DMS79 (cell line): Measurements from ENCODE around the gene ITPK1.
"Not testable (repeated sequence)": the region's sequence is repeated elsewhere in the genome, so short reads cannot be mapped to it uniquely, and the experiment has no call there.

Experiments used
- DNase-seq: peaks from one replicate; lab custom pipeline; 2025; lab: John Stamatoyannopoulos, UW

ITPK1 gene

DNA sequence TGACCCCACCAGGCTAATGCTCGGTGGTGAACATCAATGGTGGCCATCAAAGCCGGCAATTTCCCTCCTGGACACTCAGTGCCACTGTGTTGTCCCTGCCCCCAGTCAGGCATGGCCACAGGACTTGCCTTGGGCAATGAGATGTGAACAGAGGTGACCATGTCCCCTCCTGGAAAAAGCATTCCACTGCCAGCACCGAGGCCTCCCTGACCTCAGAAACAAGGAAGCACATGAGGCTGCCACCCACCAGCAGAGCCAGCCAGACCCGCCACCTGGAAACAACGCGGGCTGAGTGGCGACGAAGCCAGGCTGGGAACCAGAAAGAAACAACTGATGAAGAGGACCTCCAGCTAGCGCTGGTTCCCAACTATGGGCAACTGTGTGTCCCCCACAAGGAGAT, 31.8 kb downstream of the ITPK1 start:
- DNase-seq: no peak

DNA sequence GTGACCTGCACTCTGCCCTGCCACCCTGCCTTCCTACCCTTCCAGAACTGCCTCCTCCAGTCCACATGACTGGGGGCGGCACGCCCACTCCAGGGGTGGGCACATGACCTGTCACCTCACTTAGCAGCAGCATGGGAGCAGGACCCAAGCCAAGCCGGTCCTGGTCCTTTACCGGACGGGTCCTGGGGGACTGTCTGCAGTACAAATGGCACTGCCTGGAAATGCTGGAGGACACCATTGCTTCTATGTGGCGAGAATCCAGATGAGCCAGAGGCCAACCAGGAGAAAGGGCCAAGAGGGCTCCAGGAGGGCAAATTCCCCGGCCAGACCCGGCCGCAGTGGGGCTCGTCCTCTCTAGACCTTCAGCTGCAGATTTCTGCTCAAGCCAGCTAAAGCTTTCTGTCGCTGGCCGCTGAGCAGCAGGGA, 33.1 kb downstream of the ITPK1 start:
- DNase-seq: no peak

DNA sequence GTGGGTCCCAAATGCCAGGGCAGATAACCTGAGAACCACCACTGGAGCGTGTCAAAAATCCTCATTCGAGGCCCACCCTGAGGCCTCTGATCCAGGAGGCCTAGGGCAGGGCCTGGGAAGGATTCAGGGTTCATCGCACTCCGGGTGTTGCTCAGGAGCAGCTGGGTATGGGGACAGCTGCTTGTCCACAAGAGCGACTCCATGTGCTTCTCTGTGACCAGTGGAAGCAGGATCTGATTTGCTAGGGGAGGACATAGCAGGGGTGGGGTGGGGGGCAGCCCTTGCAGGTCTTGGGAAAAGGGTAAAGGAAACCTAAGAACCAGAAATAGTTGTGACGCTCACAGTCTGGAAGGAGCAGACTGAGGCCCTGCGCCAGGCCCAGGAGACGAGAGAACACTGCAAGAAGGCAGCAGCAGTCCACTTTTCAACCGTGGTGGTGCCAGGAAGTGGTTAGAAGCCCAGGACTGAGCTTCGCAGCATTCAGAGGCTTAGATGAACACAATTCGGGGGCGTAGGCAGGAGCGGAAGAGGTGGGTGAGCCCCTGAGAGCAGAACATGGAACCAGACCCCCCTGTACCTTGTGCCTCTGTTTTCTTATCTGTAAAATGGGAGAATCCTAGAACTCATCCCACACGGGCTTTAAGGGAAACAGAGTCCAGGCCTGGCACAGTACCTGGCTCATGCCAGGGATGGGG, 33.7 kb downstream of the ITPK1 start:
- DNase-seq: no peak

DNA sequence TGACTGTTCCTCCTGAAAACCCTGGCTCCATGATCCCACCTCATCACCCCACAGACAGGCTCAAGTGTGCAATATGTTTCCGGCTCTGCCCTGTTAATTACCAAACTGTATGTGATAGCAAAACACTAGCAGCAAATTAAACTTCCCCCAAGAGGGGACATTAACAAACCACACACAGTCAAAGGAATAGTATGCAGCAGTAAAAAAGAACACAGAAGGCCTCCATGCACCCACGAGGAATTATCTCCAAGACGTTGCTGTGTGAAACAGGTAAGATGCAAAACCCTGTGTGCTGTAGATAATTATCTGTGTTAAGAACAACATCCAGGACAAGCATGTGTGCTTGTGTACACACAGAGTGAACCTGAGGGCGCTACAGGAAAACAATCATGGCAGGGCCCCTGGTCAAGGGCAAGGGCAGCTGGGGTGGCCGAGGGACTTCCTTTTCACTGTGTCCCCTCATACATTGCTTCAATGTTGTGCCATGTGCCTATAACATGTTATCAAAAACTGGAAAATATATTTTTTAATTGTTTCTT, 35.8 kb downstream of the ITPK1 start:
- DNase-seq: no peak

DNA sequence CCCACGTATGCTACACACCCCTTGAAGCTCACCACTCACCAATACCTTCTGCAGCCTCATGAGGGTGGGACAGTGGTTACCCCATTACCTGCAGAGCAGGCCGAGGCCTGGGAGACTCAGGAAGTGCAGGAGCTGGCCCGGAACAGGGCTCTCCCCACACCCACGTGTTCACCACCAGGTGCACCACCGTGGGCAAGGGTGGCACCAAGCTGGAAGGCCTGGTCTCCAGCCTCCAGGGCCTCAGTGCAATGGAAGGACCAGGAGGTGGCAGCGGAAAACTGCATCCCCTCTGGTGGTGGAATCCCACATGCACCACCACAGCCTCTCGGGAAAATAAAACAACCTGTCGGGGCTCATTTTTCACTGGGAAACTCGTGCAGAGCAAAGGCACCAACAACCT, 36.4 kb downstream of the ITPK1 start:
- no peak for DNase-seq

DNA sequence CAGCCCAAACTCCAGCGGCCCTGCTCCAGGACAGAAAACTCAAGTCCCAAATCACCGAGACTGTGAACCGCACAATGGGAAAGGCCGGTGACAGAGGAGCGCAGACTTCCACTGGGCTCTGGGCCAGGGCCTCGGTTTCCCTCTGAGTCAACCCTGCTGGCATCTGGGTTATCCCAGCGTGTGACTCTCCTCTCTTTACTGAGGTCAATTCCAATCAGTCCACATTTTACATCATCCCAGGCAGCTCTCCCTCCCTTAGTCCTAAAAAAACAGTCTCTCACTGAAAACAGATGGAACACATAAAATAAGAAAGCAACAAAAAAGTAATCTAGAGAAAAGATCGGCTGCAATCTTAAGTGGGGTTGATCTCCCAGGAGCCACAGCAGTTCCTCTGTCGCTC, 36.9 kb downstream of the ITPK1 start:
- DNase-seq: no peak

DNA sequence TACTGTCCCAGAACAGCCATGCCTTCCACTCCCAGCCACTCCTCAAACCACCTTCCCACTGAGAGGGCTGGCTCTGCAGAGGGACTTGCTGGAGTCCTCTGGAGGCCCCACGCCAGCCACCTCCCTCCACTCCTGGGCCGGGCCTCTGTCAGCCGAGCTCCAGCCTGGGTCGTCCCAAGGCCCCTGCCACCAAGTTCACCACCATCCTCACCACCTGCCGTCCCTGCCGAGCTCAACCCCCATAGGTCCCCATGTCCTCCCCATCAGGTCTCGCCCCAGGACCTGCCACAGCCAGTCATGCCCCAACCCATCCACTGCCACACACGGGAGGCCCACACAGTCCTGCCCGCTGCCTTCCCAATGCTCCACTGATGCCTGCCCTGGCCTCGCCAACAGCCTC, 39.0 kb downstream of the ITPK1 start:
- no peak for DNase-seq

DNA sequence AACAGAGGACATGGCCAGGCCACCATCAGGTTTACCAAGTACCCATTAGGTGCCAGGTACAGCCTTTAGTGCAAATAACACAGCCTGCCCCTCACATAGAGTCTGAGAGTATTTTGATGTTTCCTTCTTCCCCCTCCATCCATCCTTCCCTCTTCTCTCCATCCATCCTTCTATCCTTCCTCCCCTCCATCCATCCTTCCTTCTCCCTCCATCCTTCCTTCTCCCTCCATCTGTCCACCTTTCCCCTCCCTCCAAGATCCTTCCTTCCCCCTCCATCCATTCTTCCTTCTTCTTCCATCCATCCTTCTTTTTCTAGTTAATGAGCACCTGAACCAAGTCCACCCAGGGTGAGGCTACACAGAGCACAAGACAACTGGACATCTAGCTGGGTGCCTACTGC, 39.8 kb downstream of the ITPK1 start:
- DNase-seq: no peak

DNA sequence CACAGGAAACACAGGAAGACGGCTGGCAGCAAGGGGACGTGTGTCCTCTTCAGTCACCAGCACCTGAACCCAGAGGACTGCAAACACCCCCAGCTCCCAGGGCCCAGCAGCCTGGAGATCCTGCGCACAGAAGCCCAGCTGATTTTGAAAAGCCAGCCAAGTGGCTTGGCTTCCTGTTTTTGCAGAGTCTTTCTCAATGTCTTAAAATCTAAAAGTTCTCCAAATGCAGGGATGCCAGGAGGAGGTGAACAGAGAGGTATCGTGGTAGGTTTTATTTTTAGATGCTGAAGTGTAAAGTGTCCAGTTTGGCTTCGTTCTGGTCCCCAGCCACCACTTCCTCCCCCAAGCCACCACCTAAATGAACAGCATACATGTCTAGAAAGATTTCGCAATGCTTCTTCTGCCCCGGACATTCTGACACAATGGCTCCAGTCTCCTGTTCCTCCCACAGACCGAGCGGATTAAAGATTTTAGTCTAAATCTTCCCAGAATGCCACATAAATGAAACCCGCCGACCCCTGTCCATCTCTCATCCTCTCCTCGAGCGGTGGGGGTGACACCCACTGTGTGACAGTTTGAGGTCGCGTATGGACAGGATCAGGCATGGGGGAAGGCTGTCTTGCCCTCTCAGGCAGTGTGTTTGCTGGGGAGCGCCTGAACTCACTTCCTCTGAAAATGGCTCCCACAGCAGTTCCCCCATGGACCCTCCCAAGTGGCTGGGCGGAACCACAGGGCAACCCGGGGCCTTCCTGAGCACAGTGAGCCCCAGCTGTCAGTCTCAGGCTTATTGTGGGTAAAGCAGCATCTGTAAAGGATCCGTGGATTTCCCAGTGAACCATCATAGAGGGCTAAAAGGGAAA, 41.6 kb downstream of the ITPK1 start:
- no peak for DNase-seq

DNA sequence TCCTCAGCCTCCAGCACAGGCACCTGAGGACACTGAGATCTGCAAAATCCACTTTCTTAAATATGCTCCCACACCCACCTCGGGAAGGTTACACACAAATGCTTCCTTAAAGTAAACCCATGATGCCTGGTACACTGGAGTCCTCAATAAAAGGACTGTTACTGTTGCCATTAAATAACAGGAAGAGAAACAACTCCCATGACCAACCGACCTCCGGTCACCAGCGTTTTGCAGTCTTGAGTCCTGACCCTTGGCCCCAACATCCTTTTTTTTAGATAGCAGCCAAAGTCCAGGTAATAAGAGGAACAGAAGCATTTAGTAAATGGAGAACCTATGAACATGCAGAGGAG, 42.4 kb downstream of the ITPK1 start:
- no peak for DNase-seq

DNA sequence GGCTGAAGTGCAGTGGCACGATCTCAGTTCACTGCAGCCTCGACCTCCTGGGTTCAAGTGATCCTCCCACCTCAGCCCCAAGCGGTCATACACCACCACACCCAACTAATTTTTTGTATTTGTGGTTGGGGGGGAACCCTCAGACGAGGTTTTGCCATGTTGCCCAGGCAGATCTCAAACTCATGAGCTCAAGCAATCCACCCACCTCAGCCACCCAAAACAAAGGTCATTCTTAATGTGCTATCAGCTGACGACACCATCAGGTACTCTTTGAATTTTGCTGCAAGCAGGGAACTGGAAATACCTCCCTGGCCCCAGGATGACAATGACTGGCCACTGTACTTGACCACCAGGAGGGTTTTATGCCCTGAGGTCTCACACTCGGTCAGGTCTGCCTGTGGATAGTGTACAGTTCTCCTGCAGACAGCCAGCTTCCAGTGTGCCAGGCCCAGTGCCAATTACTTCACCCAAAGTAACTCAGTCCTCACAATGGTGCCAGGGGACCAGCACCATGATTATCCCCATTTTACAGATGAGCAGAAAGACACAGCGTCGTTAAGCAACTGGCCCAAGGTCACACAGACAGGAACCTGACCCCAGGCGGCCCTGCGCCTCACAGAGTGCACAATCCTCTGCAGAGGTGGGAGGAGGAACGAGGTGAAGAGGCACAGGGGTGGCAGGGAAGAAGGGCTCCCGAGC, 42.9 kb downstream of the ITPK1 start:
- no peak for DNase-seq

DNA sequence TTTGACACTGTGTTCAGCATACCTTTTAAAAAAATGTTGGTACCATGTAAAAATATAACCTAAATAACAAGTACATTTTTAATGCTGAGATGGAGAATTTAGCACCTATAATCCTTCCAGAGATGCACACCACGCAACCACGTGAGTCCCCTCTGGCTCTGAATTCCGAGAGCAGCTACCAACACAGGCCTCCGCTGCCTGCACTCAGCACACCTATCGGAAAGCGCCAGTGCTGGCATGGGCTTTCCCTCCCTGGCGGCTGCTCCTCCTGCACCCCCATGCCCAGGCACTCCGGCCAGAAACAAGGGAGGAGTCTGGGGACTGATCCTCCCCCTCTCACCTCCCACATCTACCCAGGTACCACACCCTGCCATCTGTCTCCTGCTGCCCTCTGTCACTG, 47.0 kb downstream of the ITPK1 start:
- no peak for DNase-seq

DNA sequence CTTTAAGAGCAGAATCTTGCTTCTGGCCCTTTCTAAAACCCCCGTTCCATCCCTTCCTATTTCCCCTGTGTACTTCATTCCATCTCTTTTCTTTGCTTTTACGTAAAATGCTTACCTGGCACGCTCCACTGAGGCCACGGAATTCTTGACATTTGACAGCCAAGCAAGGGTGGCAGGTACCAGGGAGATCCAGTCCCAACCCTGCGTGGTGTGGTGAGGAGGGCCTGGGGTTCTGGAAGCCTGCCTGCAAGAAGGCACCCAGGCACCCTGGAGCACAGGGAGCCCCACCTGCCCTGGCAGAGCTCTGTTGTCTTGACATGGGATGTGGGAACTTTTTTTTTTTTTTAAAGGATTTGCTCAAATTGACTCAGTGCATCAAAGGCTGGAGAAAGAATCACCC, 48.6 kb downstream of the ITPK1 start:
- no peak for DNase-seq

DNA sequence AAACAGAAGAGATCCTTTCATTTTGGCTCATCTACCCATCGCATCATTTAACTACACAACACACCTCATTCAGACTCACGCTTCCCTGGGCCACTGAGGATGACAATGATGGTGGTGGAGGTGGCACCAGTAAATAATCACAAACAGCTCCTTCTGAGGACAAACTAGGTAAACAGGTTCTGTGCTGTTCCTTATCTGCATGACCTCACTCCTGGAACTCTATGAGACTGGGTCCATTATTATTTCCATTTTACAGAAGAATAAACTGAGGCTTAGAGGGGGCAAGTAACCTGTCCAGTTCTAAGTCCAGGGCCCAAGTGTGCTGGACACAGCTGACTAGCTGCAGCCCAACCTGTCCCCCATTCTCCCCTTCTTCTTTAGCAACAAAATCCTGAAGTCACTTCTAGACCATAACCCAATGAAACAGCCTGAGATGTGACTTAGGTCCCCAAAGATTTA, 50.4 kb downstream of the ITPK1 start:
- no peak for DNase-seq

DNA sequence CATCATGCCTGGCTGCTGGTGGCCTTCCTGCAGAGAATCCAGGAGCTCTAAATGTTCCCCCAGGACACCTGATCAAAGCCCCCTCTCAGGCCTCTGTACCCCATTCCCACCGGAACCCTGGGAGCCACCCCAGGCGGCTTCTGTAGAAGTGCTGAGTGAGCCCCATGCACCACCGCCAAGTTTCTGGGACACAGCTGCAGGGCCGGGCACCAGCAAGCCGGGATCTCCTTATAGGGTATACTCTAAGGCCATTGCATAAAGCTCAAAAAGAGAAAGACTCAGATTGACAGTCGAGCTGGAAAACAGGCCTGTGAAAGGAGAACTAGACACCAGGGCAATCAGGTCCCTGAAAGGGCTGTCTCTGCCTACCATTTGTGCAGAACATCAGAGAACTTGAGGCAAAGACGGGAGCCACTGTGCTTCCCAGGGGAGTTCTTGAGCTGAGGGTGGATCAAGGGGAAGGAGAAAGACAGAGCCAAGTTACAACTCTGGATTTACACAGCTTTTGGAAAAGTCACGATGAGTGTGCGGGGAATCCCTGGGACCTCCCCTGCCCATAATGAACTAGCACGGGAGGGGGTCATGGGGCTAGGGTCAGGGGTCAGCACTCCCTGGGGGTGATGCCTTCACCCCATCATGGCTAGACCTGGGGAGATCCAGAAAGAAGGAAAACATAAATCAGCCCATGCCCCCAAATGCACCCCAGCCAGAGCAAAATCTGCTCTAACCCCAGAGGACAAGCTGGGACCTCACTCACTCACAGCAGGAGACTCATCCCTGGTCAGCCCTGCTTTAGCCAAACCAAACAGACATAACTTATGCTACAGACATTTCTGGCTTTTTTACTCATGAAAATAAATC, 51.1 kb downstream of the ITPK1 start:
- no peak for DNase-seq

DNA sequence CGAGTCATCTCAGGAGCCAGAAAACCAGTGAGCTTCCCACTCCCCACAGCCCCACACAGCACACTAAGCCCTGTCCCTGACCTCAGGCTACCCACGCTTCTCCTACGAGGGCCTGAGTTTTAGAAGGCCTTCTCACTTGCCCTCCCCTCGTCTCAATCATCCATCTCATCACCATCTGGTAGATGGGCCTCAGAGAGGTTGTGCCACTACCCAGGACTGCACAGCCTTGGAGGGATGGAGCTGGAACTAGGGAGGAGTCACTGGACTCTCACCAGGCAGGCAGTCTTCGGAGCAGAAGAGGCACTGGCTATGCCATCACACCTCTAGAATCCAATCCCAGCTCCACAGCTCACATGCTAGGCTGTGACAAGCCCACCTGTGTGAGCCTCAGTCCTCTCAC, 52.3 kb downstream of the ITPK1 start:
- no peak for DNase-seq

DNA sequence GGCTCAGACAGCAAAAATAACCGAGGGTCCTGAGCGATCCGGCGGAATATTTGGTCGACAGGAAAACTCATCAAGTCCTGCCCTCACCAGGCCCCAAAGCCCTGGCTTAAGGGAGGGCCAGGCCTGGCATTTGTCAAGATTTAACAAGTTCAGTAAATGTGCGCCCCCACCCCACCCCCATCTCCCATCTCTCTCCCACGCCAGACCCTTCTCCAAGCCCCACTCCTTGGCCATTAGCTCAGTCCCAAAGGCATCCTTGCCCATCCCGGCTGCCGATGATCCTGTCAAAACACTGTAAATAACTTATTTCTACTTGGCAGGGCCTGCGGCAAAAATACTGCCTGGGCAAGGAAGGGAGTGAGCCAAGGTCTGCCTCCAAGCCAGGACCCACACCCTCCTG, 52.8 kb downstream of the ITPK1 start:
- DNase-seq: no peak

DNA sequence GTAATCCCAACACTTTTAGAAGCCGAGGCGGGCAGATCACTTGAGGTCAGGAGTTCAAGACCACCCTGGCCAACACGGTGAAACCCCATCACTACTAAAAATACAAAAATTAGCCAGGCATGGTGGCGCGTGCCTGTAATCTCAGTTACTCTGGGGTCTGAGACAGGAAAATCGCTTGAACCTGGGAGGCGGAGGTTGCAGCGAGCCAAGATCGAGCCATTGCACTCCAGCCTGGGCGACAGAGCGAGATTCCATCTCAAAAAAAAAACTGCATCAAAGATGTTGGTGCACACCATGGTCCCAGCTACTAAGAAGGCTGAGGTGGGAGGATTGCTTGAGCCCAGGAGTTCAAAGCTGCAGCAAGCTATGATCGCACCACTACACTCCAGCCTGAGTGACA, 53.7 kb downstream of the ITPK1 start:
- not testable (repeated sequence) for DNase-seq

DNA sequence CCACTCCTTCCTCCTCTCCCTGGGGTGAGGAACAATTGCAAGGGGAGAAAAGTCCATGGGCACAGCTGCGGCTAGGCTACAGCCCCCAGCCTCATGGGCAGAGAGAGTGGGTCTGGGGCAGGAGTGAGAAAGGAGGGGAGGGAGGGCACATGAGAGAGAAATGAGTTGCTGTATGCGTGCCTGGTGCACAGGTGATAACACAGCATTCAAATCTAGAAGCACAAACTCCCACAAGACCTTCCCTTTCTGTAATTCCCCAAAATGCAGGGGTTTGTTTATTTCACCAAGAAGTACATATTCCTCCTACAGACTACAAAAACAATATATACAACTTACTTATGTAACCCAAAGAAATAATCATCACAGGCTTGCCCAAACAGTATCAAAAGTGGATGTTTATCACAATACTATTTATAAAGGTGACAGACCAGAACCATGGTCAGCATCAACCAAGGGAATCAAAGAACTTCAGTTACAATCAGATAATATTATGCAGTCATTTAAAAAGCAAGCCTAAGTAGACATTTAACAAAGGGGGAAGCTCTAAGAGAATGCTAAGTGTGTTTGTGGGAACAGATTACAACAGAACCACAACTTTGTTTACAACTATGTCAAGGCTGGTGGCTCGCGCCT, 54.2 kb downstream of the ITPK1 start:
- no peak for DNase-seq

DNA sequence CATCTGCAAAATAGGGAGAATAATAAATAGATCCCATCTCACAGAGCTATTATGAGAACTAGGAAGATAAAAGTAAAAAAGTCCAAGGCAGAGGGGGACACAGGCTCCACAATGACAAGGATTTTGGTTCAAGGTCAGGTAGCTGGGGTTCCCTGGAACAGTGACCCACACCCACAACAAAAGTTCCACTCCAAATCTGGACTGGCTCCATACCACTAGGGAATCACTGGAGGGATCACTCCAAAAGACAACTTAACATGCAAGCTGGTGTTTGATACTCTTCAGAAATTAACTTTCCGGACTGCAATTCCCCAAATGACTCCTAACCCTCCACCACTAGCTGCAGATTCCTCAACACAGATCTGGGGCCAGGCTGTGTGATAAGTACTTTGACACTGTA, 54.9 kb downstream of the ITPK1 start:
- DNase-seq: no peak

DNA sequence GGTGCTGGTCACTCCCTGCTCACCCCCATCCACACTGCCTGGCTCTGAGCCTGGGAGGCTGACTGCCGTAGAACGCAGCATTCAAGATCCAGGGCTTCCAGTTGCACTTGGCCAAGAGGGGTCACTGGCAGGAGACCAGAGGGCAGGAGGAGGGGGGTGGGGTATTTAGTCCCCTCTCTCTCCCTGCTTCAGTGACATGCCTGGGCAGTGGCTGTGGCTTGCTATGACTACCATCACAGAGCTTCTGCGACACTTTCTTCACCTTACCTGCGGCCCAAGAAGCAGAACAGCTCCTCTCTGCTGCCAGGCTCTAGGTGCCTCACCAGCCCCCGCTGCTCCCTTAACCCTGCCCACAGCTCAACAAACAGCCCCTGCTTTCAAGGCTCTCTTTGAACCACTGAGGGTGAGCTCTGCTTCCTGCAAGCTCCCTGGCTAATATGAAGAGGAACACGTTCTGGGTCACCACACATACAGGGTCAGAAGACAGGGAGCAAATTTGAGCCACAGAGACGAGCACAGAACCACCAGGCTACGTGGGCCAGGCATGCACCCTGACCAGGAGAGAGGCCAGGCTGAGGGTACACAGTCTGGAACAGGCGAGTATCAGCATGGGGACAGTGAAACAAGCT, 55.7 kb downstream of the ITPK1 start:
- no peak for DNase-seq
